ENCODE data around the gene AGAP1. TPM values are rescaled to one million over a fixed set of nuclear protein-coding genes. Genes with fewer than 3 reads are reported as not detected.
A peak's percentile ranks its signal among the peaks of the same experiment; 100 is the strongest.

AGAP1 gene
- total and polyA plus RNA-seq, 10 donors, result 1.1 to 26.6 (median 11.3) TPM

- intact Hi-C loops (cut with DNase I; ENCODE audit: low total_unique reads), result no loop called here
- no peaks in the 10 kb centered on the region for H3K9me3 ChIP-seq
- WGBS, 5 donors, result 94 to 96% (median 94%) methylated on average over 31 of the region's 31 CpGs
- TF ChIP-seq POLR2A (IDR thresholded peaks at IDR 0.05), result no peak
- TF ChIP-seq CTCF (IDR thresholded peaks at IDR 0.05 in 8 of 11, conservative IDR thresholded peaks at IDR 0.05 in 3 of 11), result no peak
- no peak for TF ChIP-seq POLR2AphosphoS5 (IDR thresholded peaks at IDR 0.05)
- H3K36me3 ChIP-seq, result no peaks in the 10 kb centered on the region
- DNase-seq, result peak; percentile 61
- H3K4me1 ChIP-seq, result no peaks in the 10 kb centered on the region
- H3K4me3 ChIP-seq, result no peak overlapping the region
- no peaks in the 10 kb centered on the region for H3K27me3 ChIP-seq (replicated peaks in 1 of 7)
- no peak overlapping the region for H3K27ac ChIP-seq
These were observed 467.1 kb downstream of the AGAP1 start for GRCh38 chr2:235960716-235961640.

GRCh38 chr2:235961711-235962110, 467.9 kb downstream of the AGAP1 start:
- no peaks in the 10 kb centered on the region for H3K27me3 ChIP-seq (replicated peaks in 1 of 7)
- no peak overlapping the region for H3K27ac ChIP-seq
- 88 to 99% (median 96%) methylated on average over 12 of the region's 12 CpGs for WGBS, 5 donors
- peak; percentile 62 for DNase-seq
- H3K4me3 ChIP-seq, result no peak overlapping the region
- no peak for TF ChIP-seq POLR2AphosphoS5 (IDR thresholded peaks at IDR 0.05)
- no peak for TF ChIP-seq CTCF (IDR thresholded peaks at IDR 0.05 in 8 of 11, conservative IDR thresholded peaks at IDR 0.05 in 3 of 11)
- no peak for TF ChIP-seq POLR2A (IDR thresholded peaks at IDR 0.05)
- H3K36me3 ChIP-seq, result no peaks in the 10 kb centered on the region
- no peaks in the 10 kb centered on the region for H3K9me3 ChIP-seq
- no peaks in the 10 kb centered on the region for H3K4me1 ChIP-seq
- intact Hi-C loops (cut with DNase I; ENCODE audit: low total_unique reads), result no loop called here

- H3K36me3 ChIP-seq, result peaks cover 0 to 9% (median 0%) of the 10 kb centered on the region in 6 donors
- TF ChIP-seq POLR2A (IDR thresholded peaks at IDR 0.05), result no peak
- no peak for TF ChIP-seq CTCF (IDR thresholded peaks at IDR 0.05 in 8 of 11, conservative IDR thresholded peaks at IDR 0.05 in 3 of 11)
- no peak for TF ChIP-seq POLR2AphosphoS5 (IDR thresholded peaks at IDR 0.05)
- 90 to 96% (median 92%) methylated on average over 17 of the region's 17 CpGs for WGBS, 5 donors
- no peaks in the 10 kb centered on the region for H3K4me1 ChIP-seq
- H3K27me3 ChIP-seq (replicated peaks in 1 of 7), result no peaks in the 10 kb centered on the region
- H3K27ac ChIP-seq, result no peak overlapping the region
- no peak overlapping the region for H3K4me3 ChIP-seq
- peak; percentile 62 for DNase-seq
- no peaks in the 10 kb centered on the region for H3K9me3 ChIP-seq
- intact Hi-C loops (cut with DNase I; ENCODE audit: low total_unique reads), result no loop called here
These were observed 470.2 kb downstream of the AGAP1 start for GRCh38 chr2:235963853-235964577.

Measured in spleen (tissue), 11 donors.